ENCODE data around the gene PTPN7.
A peak's percentile ranks its signal among the peaks of the same experiment; 100 is the strongest.
"Not testable (repeated sequence)": the region's sequence is repeated elsewhere in the genome, so short reads cannot be mapped to it uniquely, and the experiment has no call there.

PTPN7 gene

GRCh38 chr1:202167708-202168415 is 7.5 kb upstream of the PTPN7 start:
- no peak for DNase-seq (ENCODE audit: low read depth in 2 of 3, low spot score in 1 of 3)

DNA sequence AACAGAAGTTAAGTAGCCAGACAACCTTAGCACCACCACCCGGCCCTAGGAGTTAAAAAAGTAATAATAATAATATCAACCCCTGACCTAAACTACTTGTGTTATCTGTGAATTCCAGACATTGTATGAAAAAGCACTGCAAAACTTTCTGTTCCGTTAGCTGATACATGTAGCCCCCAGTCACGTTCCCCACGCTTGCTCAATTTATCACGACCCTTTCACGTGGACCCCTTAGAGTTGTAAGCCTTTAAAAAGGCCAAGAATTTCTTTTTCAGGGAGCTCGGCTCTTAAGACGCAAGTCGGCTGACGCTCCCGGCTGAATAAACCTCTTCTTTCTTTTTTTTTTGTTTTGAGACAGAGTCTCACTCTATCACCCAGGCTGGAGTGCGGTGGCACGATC is 6.7 kb upstream of the PTPN7 start:
- DNase-seq (ENCODE audit: low read depth in 2 of 3, low spot score in 1 of 3): not testable (repeated sequence)

DNA sequence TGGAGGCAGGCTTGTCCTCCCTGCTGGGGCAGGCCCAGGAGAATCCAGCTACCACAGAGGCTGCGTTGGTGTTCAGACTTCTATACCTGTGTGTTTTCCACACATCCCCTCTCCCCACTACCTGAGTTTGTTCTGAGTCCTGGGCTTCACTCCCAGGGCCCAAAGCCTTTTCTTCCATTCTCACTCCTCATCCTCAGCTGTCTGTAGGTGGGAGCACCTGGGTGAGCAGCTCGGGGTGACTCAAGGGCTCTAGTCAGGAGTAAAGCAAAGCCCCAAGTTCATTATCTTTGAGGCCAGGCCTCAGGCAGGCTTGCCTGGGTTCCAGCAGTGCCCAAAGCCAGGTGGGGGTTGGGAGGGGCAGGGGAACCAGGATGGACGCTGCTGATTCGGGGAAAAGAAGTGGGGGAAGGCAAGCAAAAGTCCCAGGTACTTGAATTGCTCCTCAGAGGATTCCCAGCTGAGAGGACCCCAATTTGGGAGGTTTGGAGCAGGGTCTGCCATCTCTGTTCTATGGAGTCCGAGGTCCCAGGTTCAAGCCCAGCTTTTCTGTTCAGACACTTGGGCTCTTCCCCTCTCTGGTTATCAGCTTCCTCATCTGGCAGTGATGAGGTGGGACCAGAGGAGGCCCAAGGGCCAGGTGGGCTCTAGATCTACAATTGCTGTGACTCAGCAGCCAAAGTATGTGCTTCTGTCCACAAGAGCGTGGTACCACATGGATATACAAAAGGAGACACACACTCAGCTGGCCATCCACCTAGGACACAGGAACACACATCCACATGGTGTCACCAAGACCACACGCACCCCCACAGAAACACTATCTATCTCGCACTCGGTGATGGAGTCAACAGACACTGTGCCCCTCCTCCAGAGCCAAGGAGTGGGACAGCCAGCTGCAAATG is 5.8 kb upstream of the PTPN7 start:
- no peak for DNase-seq (ENCODE audit: low read depth in 2 of 3, low spot score in 1 of 3)

- DNase-seq (ENCODE audit: low read depth in 2 of 3, low spot score in 1 of 3): peak in 1 of 3 donors; percentile 48
These were observed 5.0 kb upstream of the PTPN7 start for GRCh38 chr1:202165267-202165941.

- peak in 2 of 3 donors; percentile 49 to 58 for DNase-seq (ENCODE audit: low read depth in 2 of 3, low spot score in 1 of 3)
These were observed 4.1 kb upstream of the PTPN7 start for GRCh38 chr1:202164271-202165037.

DNA sequence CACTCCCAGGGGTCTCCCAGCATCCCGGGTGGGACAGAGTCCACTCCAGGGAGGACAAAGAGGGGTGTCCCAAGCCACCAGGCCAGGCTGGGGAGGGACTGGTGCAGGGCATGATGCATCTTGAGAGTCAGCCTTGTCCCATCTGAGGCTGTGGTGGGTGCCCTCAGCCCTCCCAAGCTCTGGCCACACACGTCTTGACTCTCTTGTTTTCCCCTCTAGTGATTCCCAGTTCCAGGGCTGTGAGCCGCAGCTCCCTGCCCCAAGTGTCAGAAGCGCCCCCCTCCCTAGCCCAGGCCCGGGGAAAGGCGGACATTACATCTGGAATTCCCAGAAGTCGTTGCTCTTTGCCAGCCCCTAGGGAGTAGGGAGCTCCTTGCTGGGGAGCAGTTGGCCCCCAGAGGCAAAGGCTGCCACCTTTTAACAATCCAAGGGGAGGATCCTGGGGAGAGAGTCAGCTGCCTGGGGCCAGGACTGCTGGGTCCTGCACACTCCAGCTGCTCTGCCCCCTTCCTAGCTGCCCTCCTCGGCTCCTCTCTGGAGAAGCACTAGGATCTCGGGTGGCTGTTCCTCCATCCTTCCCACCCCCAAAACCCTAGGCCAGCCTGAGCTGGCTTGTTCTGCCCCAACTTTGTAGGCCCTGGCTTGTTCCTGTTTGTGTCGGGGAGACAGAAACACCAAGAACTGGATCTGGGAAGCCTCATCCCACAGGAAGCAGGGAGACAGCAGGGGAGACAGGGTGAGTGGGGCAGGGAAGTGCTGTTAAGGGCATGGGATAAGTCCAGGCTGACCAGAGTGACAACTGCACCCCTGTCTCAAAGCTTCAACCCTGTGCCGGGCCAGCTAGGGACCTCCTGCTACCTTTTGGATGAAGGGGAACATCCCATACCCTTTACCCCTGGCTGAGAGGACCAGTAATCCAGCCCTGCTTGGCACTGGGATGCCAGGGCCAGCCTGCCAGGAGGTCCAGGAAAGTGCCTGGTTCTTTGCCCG is 3.2 kb upstream of the PTPN7 start:
- no peak for DNase-seq (ENCODE audit: low read depth in 2 of 3, low spot score in 1 of 3)

GRCh38 chr1:202162418-202163280 is 2.2 kb upstream of the PTPN7 start:
- DNase-seq (ENCODE audit: low read depth in 2 of 3, low spot score in 1 of 3): peak in 1 of 3 donors; percentile 20

- peak in 2 of 3 donors; percentile 40 to 48 for DNase-seq (ENCODE audit: low read depth in 2 of 3, low spot score in 1 of 3)
These were observed 1.6 kb upstream of the PTPN7 start for GRCh38 chr1:202162047-202162417.

- no peak for DNase-seq (ENCODE audit: low read depth in 2 of 3, low spot score in 1 of 3)
These were observed 997 bp upstream of the PTPN7 start for GRCh38 chr1:202161151-202162046.

- DNase-seq (ENCODE audit: low read depth in 2 of 3, low spot score in 1 of 3): peak in 2 of 3 donors; percentile 56 to 61
These were observed 649 bp downstream of the PTPN7 start for GRCh38 chr1:202159534-202160371.

DNA sequence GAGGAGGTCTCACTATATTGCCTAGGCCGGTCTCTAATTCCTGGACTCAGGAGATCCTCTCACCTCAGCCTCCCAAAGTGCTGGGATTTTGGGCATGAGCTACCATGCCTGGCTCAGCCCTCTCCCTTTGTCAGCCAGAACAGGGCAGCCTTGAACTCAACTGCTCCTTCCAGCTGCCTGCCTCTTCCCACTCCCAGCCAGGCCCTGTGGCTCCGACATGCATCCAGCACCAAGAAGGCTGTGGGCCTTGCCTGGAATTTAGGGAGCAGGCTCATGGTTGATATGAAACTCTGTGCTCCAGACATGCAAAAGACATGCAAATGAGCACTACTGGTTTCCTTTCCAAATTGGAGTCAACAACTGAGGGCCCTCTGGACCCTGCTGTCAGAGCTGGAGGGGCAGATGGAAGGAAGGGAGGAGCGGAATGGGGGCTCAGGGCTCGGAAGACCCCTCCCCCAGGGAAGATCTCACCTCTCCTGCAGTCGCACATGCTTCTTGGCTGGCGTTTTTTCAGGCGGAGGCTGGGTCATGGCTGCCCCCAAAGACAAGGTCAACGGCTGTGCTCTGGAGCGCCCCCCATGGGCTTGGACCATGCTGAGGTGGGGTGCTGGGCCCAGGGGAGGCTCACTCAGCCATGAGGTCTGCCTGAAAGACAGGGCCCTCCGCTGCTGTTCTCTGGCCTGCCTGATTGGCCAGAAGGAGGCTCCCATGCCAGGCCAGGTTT is 1.4 kb downstream of the PTPN7 start:
- no peak for DNase-seq (ENCODE audit: low read depth in 2 of 3, low spot score in 1 of 3)

DNA sequence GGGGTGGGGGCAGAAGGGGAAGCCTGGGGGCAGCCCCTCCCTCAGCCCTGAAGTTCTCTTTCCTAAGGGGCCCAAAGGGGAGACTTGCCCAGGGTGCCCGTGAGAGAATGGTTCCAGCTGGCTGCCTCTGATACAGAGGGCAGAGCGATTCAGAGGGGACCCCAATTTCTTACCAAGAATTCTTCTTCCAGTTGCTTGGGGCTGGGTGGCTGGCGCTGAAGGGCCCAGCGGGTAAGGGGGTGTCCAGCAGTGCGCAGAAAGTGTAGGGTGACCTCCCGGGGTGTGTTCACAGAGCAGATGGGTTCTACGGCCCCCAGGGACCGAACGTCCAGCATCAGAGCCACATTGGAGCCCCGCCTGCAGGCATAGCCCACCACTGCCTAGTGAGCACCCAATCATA is 2.5 kb downstream of the PTPN7 start:
- no peak for DNase-seq (ENCODE audit: low read depth in 2 of 3, low spot score in 1 of 3)

GRCh38 chr1:202156590-202156989 is 3.8 kb downstream of the PTPN7 start:
- no peak for DNase-seq (ENCODE audit: low read depth in 2 of 3, low spot score in 1 of 3)

GRCh38 chr1:202155478-202156021 is 4.9 kb downstream of the PTPN7 start:
- no peak for DNase-seq (ENCODE audit: low read depth in 2 of 3, low spot score in 1 of 3)

DNA sequence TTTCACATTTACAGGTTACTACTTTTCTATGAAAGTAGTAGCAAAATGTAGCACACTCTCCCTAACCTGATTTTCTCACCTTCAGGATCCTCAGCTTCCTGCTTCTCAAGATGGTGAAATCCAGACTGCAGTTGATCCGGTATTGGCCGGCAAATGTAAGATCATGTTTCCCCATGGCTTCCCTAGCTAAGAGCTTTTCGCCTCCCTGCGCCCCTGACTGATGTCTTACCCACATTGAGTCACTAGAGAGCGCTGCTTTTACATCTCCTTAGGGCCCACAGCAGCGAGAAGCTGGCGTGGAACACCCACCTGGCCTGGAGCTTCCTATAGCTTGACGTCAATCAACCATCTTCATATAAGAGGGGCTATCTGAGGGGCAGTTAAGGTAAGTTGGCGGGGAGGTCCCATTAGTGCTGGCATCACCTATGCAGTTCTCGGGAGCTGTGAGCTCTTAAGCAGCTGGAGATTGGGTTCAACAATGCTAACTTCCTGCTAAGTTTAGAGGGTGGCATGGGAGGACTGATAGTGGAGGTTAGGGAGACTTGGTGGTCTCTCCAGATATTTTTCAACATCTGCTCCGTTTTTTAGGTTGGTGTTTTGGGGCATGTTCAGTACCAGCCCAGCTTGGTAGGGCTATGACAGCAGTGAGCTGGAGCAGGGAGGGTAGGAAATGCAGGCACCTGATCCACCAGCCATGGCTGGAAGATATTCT is 5.5 kb downstream of the PTPN7 start:
- peak in 1 of 3 donors; percentile 38 for DNase-seq (ENCODE audit: low read depth in 2 of 3, low spot score in 1 of 3)

All from stimulated activated CD4-positive, alpha-beta T cell treated with anti-CD3 and anti-CD28 coated beads, Interleukin-12 subunit alpha, Interleukin-12 subunit beta, amount 100 ng/mL, for 48 hours (primary cell).